GM19438 (cell line): Measurements from ENCODE around the gene HLA-E.
A peak's percentile ranks its signal among the peaks of the same experiment; 100 is the strongest.
"Not testable (repeated sequence)": the region's sequence is repeated elsewhere in the genome, so short reads cannot be mapped to it uniquely, and the experiment has no call there.

Source experiments
- ATAC-seq: cut with Tn5 transposase; IDR thresholded peaks from one replicate; pipeline ENCODE4 v1.9.1; 2021; ENCODE audit warnings: low read depth; ENCODE audit not compliant: unreplicated experiment

HLA-E gene

DNA sequence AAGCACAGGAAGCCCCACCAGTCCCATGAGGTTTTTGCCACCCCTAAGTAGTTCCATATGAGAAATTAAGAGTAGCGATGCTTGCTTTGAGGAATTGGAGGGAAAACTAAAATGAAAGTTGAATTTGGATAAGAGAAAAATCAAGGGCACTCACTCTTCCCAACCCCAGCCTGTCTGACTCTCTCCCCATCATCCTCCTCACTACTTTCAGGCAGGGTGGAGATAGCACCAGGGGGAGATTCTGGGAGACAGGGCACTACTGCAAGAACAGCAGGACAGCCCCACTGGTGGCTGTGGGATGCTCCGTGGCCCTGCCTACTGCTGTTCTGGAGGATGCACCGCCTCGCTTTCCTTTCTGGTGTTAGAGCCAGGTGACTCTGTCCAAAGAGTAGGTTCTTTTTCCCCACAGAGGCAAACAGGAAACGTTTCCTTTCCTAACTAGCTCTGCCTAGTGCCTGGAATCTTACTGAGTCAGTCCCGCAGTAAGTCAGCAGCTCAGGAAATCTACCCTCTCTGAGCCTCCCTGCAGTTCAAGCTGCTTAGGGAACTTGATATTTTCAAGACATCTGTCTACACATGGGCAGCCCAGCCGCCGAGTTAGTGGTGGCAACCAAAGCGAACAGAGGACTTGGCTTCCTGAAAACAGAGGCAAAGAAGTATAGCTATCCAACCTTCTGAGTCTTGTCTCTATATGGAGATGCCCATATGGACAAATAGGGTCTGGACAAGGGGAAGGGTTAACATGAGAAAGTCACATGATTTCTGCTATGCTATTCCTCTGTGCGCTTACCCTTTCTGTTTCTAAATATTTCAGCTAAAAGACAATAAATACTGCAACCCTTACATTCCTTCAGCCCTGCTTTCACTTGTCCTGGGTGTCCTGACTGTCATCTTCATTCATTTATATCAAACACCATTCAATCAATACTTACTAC lies 11.4 kb downstream of the HLA-E start:
- ATAC-seq: no peak

DNA sequence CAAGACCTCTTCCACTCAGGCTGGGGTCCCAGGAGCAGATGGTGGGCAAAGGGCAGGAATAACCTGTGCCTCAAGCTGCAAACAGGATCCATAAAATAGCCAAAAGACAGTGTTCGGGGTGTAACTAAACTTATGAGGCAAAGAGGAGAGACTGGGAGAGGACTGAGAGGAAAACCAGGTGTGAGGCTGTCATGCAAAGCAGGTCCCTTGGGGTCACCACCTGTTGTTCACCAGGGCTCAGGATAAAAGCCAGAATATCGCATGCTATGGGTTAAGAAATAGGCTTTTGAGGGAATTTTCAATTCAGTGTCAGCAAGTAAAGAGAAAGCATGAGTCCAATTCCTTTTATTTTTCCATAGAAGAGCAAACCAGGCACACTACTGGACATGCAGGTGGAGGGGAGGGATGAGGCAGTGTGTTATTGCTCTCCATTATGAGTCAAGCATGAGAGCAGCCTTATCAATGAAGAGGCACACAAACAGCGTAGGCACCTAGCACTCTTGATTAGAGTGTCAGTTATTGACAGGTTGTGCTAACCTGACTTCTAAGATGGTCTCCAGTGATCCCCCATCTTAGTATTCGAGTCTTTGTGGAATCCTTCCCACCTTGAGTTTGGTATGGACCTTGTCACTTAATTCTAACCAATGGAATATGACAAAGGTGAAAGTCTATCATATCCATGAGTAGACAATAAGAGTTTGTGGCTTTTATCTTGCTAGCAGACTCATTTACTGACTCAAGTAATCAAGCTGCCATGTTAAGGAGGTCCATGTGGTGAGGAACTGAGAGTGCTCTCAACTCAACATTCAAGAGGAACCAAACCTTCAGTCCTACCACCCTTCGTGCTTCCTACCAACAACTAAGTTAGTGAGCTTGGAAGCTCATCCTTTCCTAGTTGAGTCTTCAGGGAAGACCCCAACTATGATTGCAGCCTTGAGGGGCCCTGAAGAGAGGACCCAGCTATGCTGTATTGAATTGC lies 18.8 kb downstream of the HLA-E start:
- ATAC-seq: no peak

DNA sequence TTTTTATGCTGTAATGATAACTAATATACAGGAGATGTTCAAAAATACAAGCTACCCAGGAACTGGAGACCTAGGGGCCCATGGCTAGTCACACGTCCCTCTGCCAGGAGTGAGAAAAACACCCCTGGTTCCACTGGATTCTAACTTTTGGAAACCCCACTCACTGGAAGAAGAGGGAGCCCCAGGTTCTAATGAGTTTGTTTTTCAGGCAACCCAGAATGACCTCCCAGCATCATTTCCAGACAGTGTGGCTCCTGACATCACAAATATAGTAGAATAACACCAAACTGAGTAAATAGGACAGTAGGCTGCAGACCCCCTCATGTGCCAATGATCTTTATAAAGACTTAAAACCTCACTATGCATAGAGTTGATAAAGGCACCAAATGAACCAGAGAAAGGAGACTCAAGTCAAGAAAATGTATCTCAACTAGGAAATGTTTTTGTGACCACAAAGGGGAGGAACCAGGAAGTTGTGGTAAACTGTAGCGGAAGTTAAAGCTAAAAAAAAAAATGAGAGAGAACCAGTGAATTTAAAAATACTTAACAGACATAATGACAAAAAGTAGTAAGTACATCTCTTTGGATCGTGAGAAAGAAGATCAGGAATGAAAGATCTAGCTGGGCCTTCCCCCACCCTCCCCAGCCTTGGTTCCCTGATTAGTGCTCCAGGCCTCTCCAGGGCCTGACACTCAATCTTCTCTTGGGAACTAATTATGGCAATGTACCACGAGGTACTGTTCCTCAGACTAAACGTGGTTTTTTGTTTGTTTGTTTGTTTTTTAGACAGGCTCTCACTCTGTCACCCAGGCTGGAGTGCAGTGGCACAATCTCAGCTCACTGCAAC lies 19.8 kb downstream of the HLA-E start:
- ATAC-seq: no peak

DNA sequence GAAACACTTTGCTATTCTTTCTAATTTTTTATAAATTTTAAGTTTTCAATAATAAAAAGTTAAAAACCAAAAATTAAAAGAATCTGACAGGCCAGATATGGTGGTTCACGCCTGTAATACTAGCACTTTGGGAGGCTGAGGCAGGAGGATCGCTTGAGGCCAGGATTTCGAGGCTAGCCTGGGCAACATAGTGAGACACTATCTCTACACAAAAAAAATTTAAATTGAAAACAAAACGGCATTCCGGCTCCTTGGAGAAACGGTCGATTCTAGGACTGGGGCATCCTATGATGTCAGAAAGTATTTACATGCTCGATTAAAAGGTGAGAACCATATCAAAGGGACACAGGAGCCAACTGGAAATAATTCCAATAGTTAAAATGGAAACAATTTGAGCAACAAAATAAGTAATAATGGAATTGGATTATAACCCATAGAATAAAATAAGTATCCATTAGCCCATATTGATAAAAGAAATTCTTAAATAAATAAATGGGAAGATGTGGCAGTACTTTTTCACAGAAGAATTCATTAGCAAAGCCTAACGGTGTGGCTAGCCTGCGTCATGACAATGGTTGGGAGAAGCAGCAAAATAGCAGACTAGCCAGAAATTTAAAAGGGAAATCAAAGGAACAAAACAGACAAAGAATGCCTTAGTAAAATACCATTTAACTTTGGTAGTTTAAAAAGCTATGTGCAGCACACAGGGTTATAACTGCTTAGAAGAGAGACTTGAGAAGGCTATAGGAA lies 21.3 kb downstream of the HLA-E start:
- ATAC-seq: no peak

DNA sequence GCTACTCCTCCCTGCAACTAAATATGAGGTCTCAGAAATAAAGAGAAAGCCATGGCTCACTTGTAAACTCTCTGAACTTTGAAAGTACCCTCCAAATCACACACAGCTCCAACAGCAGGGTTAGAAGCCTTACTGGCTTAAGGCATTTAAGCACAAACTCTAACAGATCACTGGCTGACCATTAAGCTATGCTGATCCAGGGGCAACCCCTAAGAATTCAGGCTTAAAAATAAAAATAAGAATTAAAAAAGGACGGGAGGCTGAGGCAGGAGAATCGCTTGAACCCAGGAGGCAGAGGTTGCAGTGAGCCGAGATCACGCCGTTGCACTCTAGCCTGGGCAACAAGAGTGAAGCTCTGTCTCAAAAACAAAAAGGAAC lies 21.8 kb downstream of the HLA-E start:
- no peak for ATAC-seq

DNA sequence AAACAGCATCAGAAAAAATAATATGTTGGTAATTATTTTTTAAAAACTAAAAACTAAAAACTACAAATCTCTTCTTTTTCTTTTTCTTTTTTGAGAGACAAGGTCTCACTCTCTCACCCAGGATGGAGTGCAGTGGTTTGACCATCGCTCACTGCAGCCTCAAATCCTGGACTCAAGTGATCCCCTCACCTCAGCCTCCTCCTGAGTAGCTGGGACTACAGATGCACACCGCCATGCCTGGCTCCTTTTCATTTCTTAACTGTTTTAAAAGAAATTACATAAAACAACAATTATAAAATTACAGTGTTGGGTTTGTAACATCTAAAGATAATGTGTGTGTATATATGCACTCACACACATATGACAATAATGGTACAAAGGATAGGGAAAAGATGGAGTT lies 24.1 kb downstream of the HLA-E start:
- ATAC-seq: no peak

DNA sequence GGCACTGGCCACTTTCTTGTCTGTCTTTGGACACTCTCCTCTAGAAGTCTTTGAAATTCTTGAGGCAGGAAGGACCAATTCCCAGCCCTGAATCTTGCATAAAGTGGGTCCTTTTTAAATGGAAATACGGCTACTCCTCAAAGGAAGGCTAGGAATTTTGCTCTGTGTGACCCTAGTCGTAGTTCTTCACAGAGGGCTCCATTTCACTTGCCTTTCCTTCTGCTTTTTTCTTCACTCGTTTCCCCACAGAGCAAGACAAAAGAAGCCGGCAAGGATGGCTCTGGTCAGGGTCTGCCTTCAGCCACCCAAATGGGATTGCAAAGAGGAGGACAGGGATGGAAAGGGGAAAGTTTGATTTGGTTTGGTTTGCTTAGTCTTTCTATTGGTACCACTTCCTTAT lies 25.8 kb downstream of the HLA-E start:
- no peak for ATAC-seq

DNA sequence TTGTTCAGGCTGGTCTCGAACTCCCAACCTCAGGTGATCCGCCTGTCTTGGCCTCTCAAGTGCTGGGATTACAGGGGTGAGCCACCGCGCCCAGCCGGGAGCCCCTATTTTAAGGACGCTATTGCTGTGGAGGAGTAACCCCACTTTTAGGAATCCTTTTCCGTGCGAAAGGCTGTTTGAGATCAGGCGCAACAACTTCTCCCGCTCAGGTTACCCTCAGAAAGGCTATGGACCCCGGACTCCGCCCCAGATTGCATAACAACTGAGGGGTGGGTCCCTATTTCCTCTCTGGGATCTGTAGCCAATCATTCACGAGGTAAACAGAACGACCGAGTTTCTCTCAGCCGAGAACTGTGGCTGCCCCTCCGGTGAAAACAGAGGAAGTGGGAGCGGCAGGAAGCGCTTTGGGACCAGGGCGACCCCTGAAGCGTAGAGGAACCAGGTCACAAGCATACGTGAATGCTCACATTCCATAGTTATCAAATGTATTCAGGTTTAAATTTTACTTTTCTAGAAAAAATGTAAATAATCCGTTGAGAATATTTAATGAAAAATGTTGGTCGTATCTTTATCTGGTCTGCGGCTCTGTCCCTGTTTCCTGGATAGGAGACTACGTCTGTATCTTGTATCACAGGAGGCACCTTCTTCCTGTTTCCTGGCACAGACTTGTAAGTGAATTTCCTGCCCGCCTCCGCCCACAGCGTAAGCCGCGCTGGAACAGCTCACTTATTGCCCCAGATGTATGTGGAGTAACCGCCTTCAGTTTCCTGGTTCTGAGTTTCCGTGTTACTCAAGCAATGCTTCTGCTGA lies 26.8 kb downstream of the HLA-E start:
- ATAC-seq: peak; percentile 73

DNA sequence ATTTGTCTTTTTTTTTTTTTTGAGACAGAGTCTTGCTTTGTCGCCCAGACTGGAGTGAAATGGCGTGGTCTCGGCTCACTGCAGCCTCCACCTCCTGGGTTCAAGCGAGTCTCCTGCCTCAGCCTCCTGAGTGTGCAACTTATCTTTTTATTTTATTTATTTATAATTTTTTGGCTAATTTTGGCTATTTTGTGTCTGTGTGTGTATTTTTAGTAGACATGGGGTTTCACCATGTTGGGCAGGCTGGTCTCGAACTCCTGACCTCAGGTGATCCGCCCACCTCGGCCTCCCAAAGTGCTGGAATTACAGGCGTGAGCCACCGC lies 27.4 kb downstream of the HLA-E start:
- not testable (repeated sequence) for ATAC-seq

DNA sequence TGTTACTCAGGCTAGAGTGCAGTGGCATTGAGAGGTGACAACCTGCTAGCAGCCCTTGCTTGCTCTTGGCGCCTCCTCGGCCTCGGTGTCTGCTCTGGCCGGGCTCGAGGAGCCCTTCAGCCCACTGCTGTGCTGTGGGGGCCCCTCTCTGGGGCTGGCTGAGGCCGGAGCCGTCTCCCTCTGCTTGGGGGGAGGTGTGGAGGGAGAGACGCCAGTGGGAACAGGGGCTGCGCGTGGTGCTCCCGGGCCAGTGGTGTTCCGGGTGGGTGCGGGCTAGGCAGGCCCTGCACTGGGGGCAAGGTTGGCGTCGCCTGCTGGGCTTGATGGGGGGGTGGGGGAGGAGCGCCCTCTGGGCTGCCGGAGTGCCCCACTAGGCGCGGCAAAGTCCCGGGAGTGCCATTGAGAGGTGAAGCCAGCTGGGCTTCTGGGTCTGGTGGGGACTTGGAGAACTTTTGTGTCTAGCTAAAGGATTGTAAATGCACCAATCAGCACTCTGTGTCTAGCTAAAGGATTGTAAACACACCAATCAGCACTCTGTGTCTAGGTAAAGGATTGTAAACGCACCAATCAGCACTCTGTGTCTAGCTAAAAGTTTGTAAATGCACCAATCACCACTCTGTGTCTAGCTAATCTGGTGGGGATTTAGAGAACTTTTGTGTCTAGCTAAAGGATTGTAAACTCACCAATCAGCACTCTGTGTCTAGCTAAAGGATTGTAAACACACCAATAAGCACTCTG lies 28.6 kb downstream of the HLA-E start:
- ATAC-seq: not testable (repeated sequence)

DNA sequence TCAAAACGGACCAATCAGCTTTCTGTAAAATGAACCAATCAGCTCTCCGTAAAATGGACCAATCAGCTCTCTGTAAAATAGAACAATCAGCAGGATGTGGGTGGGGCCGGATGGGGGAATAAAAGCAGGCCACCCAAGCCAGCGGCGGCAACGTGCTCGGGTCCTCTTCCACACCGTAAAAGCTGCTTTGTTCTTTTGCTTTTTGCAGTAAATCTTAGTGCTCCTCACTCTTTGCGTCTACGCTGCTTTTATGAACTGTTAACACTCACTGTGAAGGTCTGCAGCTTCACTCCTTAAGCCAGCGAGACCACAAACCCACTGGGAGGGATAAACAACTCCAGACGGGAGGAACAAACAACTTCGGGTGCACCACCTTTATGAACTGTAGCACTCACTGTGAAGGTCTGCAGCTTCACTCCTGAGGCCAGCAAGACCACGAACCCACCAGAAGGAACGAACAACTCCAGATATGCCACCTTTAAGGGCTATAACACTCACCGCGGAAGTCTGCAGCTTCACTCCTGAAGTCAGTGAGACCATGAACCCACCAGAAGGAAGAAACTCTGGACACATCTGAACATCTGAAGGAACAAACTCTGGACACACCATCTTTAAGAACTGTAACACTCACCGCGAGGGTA lies 29.3 kb downstream of the HLA-E start:
- ATAC-seq: not testable (repeated sequence)

DNA sequence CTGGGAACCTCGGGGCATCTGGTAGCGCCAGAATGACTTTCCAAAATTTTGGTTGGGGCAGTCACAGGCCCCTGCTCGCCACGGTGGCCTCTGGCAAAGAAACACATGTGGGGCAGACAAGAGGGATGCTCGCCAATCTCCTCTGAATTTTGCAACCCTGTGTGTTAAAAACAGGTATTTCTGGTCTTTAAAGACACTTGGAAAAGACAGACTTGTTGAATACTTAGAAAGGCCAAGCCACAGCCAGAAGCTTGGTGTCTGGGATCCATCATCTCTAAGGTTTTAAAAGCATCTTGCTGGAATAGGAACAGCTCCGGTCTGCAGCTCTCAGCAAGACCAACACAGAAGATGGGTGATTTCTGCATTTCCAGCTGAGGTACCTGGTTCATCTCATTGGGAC lies 31.2 kb downstream of the HLA-E start:
- ATAC-seq: no peak

DNA sequence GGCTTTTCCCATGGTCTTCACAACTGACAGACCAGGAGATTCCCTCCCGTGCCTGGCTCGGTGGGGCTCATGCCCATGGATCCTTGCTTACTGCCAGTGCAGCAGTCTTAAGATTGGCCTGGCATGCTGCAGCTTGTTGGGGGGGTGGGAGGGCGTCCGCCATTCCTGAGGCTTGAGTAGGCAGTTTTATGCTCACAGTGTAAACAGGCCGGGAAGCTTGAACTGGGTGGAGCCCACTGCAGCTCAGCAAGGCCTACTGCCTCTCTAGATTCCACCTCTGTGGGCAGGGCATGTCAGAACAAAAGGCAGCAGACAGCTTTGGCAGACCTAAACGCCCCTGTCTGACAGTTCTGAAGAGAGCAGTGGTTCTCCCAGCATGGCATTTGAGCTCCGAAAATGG lies 31.8 kb downstream of the HLA-E start:
- ATAC-seq: not testable (repeated sequence)

DNA sequence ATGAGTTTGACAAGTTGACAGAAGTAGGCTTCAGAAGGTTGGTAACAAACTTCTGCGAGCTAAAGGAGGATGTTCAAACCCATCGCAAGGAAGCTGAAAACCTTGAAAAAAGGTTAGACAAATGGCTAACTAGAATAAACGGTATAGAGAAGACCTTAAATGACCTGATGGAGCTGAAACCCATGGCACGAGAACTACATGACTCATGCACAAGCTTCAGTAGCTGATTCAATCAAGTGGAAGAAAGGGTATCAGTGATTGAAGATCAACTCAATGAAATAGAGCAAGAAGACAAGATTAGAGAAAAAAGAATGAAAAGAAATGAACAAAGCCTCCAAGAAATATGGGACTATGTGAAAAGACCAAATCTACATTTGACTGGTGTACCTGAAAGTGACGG lies 32.6 kb downstream of the HLA-E start:
- not testable (repeated sequence) for ATAC-seq

DNA sequence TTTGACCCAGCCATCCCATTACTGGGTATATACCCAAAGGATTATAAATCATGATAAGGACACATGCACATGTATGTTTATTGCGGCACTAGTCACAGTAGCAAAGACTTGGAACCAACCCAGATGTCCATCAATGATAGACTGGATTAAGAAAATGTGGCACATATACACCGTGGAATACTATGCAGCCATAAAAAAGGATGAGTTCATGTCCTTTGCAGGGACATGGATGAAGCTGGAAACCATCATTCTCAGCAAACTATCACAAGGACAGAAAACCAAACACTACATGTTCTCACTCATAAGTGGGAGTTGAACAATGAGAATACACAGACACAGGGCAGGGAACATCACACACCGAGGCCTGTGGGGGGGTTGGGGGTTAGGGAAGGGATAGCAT lies 37.1 kb downstream of the HLA-E start:
- not testable (repeated sequence) for ATAC-seq

DNA sequence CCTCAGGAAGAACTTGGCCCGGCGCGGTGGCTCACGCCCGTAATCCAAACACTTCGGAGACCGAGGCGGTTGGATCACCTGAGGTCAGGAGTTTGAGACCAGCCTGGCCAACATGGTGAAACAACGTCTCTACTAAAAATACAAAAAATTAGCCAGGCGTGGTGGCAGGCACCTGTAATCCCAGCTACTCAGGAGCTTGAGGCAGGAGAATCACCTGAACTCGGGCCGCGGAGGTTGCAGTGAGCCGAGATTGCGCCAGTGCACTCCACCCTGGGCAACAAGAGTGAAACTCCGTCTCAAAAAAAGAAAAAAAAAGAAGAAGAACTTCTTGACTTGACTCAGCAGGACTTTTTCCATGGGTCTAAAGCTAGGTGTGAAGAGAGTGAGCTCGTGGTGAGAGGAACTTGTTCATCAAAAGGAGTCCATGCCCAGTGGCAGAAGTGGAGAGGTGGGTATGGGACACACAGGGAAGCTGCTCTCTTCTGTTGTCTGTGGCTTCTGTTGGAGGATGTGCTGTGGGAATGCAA lies 40.1 kb downstream of the HLA-E start:
- not testable (repeated sequence) for ATAC-seq

DNA sequence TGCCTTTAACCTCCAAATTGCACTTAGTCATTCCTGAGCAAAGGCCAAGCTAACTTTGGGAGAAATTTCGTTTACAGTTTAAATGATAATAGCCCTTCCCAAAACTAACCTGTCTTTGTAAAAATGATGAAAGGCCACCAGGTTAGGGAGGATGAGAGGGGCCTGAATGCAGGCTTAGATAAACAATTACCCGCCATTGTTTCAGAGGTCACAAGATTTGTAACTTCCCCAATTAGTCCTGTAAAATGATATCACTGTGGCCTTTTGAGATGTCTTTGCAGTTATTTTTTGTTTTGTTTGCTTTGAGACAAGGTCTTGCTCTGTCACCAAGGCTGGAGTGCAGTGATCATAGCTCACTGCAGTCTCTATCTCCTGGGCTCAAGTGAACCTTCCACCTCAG lies 40.7 kb downstream of the HLA-E start:
- ATAC-seq: no peak
